Measurements from ENCODE around the gene ITGA11.
A peak's percentile ranks its signal among the peaks of the same experiment; 100 is the strongest.

ITGA11 gene

GRCh38 chr15:68316061-68316804, 115.7 kb downstream of the ITGA11 start:
- Histone ChIP-seq H3K4me3 (ENCODE audit: low read depth, low read length) (no peak overlapping the region), H3K27ac (no peak overlapping the region), H3K36me3 (replicated peaks) (peaks cover 72% of the 10 kb centered on the region), H3K27me3 (replicated peaks) (no peaks in the 10 kb centered on the region)
- peak; percentile 73 for TF ChIP-seq CTCF (IDR thresholded peaks at IDR 0.05; ENCODE audit: low read depth, low read length, missing control alignments)
- DNase-seq, result no peak
- in situ Hi-C loops (cut with HindIII; ENCODE audit: low pct_ligation_motif_present, low sequenced_read_pairs), result no loop called here

GRCh38 chr15:68315495-68316031, 116.4 kb downstream of the ITGA11 start:
- Histone ChIP-seq H3K4me3 (ENCODE audit: low read depth, low read length) (no peak overlapping the region), H3K27ac (no peak overlapping the region), H3K36me3 (replicated peaks) (peaks cover 74% of the 10 kb centered on the region), H3K27me3 (replicated peaks) (no peaks in the 10 kb centered on the region)
- DNase-seq, result no peak
- in situ Hi-C loops (cut with HindIII; ENCODE audit: low pct_ligation_motif_present, low sequenced_read_pairs), result no loop called here
- no peak for TF ChIP-seq CTCF (IDR thresholded peaks at IDR 0.05; ENCODE audit: low read depth, low read length, missing control alignments)

- no peak for TF ChIP-seq CTCF (IDR thresholded peaks at IDR 0.05; ENCODE audit: low read depth, low read length, missing control alignments)
- in situ Hi-C loops (cut with HindIII; ENCODE audit: low pct_ligation_motif_present, low sequenced_read_pairs), result no loop called here
- DNase-seq, result no peak
- Histone ChIP-seq H3K27me3 (replicated peaks) (no peaks in the 10 kb centered on the region), H3K36me3 (replicated peaks) (peaks cover 73% of the 10 kb centered on the region), H3K27ac (no peak overlapping the region), H3K4me3 (ENCODE audit: low read depth, low read length) (no peak overlapping the region)
Measured at GRCh38 chr15:68315035-68315434, 116.9 kb downstream of the ITGA11 start.

GRCh38 chr15:68314563-68314962, 117.4 kb downstream of the ITGA11 start:
- TF ChIP-seq CTCF (IDR thresholded peaks at IDR 0.05; ENCODE audit: low read depth, low read length, missing control alignments), result no peak
- Histone ChIP-seq H3K4me3 (ENCODE audit: low read depth, low read length) (no peak overlapping the region), H3K27me3 (replicated peaks) (no peaks in the 10 kb centered on the region), H3K27ac (no peak overlapping the region), H3K36me3 (replicated peaks) (peaks cover 70% of the 10 kb centered on the region)
- in situ Hi-C loops (cut with HindIII; ENCODE audit: low pct_ligation_motif_present, low sequenced_read_pairs), result no loop called here
- DNase-seq, result no peak

GRCh38 chr15:68313501-68314410, 118.2 kb downstream of the ITGA11 start:
- in situ Hi-C loops (cut with HindIII; ENCODE audit: low pct_ligation_motif_present, low sequenced_read_pairs), result no loop called here
- H3K27ac ChIP-seq, result no peak overlapping the region
- no peak for TF ChIP-seq CTCF (IDR thresholded peaks at IDR 0.05; ENCODE audit: low read depth, low read length, missing control alignments)
- H3K4me3 ChIP-seq (ENCODE audit: low read depth, low read length), result no peak overlapping the region
- H3K36me3 ChIP-seq (replicated peaks), result peaks cover 66% of the 10 kb centered on the region
- no peak for DNase-seq
- H3K27me3 ChIP-seq (replicated peaks), result no peaks in the 10 kb centered on the region

Measured in brain microvascular endothelial cell (primary cell).